Karpas-422 (cell line): ENCODE results near the gene DYNLT2. TPM values are rescaled to one million over a fixed set of nuclear protein-coding genes. Genes with fewer than 3 reads are reported as not detected.
"Not testable (repeated sequence)": the region's sequence is repeated elsewhere in the genome, so short reads cannot be mapped to it uniquely, and the experiment has no call there.

ENCODE experiments used
- DNase-seq: peaks from one replicate; pipeline ENCODE4 v3.0.0-alpha.2; 2015
- H2AFZ ChIP-seq: fragments of 200-600 bp; sonication (generic); 2 replicates; pipeline ENCODE4 v1.6.1; 2014; ENCODE audit warnings: antibody characterized with exemption, low read length, mixed read lengths
- H3K27ac ChIP-seq: fragments of 200-600 bp; sonication (generic); 2 replicates; pipeline ENCODE4 v1.5.1; 2014; ENCODE audit warnings: mild to moderate bottlenecking, low read length, moderate library complexity
- H3K27me3 ChIP-seq: fragments of 200-600 bp; sonication (generic); 2 replicates; pipeline ENCODE4 v1.6.1; 2014; ENCODE audit warnings: low read length, mixed read lengths
- H3K36me3 ChIP-seq: fragments of 200-600 bp; sonication (generic); 2 replicates; pipeline ENCODE4 v1.6.1; 2014; ENCODE audit warnings: low read length, mixed read lengths; ENCODE audit not compliant: insufficient read depth
- H3K4me1 ChIP-seq: fragments of 200-600 bp; sonication (generic); 2 replicates; pipeline ENCODE4 v1.6.1; 2014; ENCODE audit warnings: mild to moderate bottlenecking, low read length, mixed read lengths
- H3K4me2 ChIP-seq: fragments of 200-600 bp; sonication (generic); 2 replicates; pipeline ENCODE4 v1.6.1; 2014; ENCODE audit warnings: low read length, low read depth, mild to moderate bottlenecking; ENCODE audit not compliant: poor library complexity, severe bottlenecking
- H3K4me3 ChIP-seq: fragments of 200-600 bp; sonication (generic); 2 replicates; pipeline ENCODE4 v1.5.1; 2014; ENCODE audit warnings: mild to moderate bottlenecking, antibody characterized with exemption, low read length, mixed read lengths
- H3K79me2 ChIP-seq: fragments of 200-600 bp; sonication (generic); 2 replicates; pipeline ENCODE4 v1.6.1; 2014; ENCODE audit warnings: mild to moderate bottlenecking, low read length, mixed read lengths
- H3K9ac ChIP-seq: fragments of 200-600 bp; sonication (generic); 2 replicates; pipeline ENCODE4 v1.6.0; 2014; ENCODE audit warnings: low read length
- H3K9me2 ChIP-seq: fragments of 200-600 bp; sonication (generic), shearing (Covaris generic); replicated peaks from 2 replicates; pipeline ENCODE4 v1.6.0; 2014; ENCODE audit warnings: mild to moderate bottlenecking, low read length, moderate library complexity; ENCODE audit not compliant: insufficient read depth
- H3K9me3 ChIP-seq: fragments of 300-700, 200-600 bp; sonication (generic); 2 replicates; pipeline ENCODE4 v1.6.1; 2014; ENCODE audit warnings: low read length, mixed read lengths
- H4K20me1 ChIP-seq: fragments of 200-600 bp; sonication (generic); 2 replicates; pipeline ENCODE4 v1.6.1; 2014; ENCODE audit warnings: mild to moderate bottlenecking, antibody characterized with exemption, low read length, low read depth; ENCODE audit not compliant: insufficient read depth
- total RNA-seq: library from RNA; depleted of rRNA; stranded (reverse); fragments of >200 nt; shearing (Covaris generic); gene quantifications from 2 replicates; pipeline ENCODE4 v1.2.3, GENCODE V29; 2014; ENCODE audit warnings: low replicate concordance

The DYNLT2 gene
- total RNA-seq, 1 experiment from 2014 or later, result 5.8 TPM

GRCh38 chr6:169778646-169779045 lies 27.3 kb upstream of the DYNLT2 start:
- no peak overlapping the region for H3K9ac ChIP-seq
- no peaks in the 10 kb centered on the region for H3K9me2 ChIP-seq
- H3K27ac ChIP-seq, result no peak overlapping the region
- H2AFZ ChIP-seq, result no peak overlapping the region
- H3K36me3 ChIP-seq, result peaks cover 5% of the 10 kb centered on the region
- H3K4me1 ChIP-seq, result no peaks in the 10 kb centered on the region
- no peak overlapping the region for H3K4me2 ChIP-seq
- no peaks in the 10 kb centered on the region for H4K20me1 ChIP-seq
- no peak for DNase-seq
- H3K4me3 ChIP-seq, result no peak overlapping the region
- H3K27me3 ChIP-seq, result no peaks in the 10 kb centered on the region
- H3K79me2 ChIP-seq, result no peaks in the 10 kb centered on the region
- no peaks in the 10 kb centered on the region for H3K9me3 ChIP-seq

- peaks cover 5% of the 10 kb centered on the region for H3K36me3 ChIP-seq
Observed at GRCh38 chr6:169777896-169778295, 26.5 kb upstream of the DYNLT2 start.

GRCh38 chr6:169776379-169776778 lies 25.0 kb upstream of the DYNLT2 start:
- no peaks in the 10 kb centered on the region for H3K27me3 ChIP-seq
- H3K4me2 ChIP-seq, result no peak overlapping the region
- no peak overlapping the region for H2AFZ ChIP-seq
- no peaks in the 10 kb centered on the region for H4K20me1 ChIP-seq
- no peak for DNase-seq
- no peaks in the 10 kb centered on the region for H3K79me2 ChIP-seq
- no peak overlapping the region for H3K9ac ChIP-seq
- peaks cover 4% of the 10 kb centered on the region for H3K36me3 ChIP-seq
- no peaks in the 10 kb centered on the region for H3K9me2 ChIP-seq
- H3K9me3 ChIP-seq, result no peaks in the 10 kb centered on the region
- no peaks in the 10 kb centered on the region for H3K4me1 ChIP-seq
- H3K27ac ChIP-seq, result no peak overlapping the region
- H3K4me3 ChIP-seq, result no peak overlapping the region

More at GRCh38 chr6:169777896-169778295, 26.5 kb upstream of the DYNLT2 start:
- Histone ChIP-seq H3K9ac (no peak overlapping the region), H4K20me1 (no peaks in the 10 kb centered on the region), H3K4me2 (no peak overlapping the region), H3K79me2 (no peaks in the 10 kb centered on the region), H3K9me3 (no peaks in the 10 kb centered on the region), H3K4me3 (no peak overlapping the region), H3K4me1 (no peaks in the 10 kb centered on the region), H3K27ac (no peak overlapping the region), H3K9me2 (no peaks in the 10 kb centered on the region), H2AFZ (no peak overlapping the region), H3K27me3 (no peaks in the 10 kb centered on the region)
- no peak for DNase-seq

- H4K20me1 ChIP-seq, result no peaks in the 10 kb centered on the region
- no peak overlapping the region for H3K27ac ChIP-seq
- no peaks in the 10 kb centered on the region for H3K4me1 ChIP-seq
- no peak overlapping the region for H3K4me2 ChIP-seq
- no peaks in the 10 kb centered on the region for H3K79me2 ChIP-seq
- DNase-seq, result no peak
- H3K9me2 ChIP-seq, result no peaks in the 10 kb centered on the region
- no peaks in the 10 kb centered on the region for H3K9me3 ChIP-seq
- H3K9ac ChIP-seq, result no peak overlapping the region
- H2AFZ ChIP-seq, result no peak overlapping the region
- H3K36me3 ChIP-seq, result no peaks in the 10 kb centered on the region; the same call in 1 of the 2 replicates
- H3K4me3 ChIP-seq, result no peak overlapping the region
- H3K27me3 ChIP-seq, result no peaks in the 10 kb centered on the region
Observed at GRCh38 chr6:169775321-169775720, 23.9 kb upstream of the DYNLT2 start.

- Histone ChIP-seq H3K9me2 (no peaks in the 10 kb centered on the region), H3K27ac (no peak overlapping the region), H3K27me3 (no peaks in the 10 kb centered on the region), H3K9ac (no peak overlapping the region), H3K79me2 (no peaks in the 10 kb centered on the region), H3K4me2 (no peak overlapping the region), H3K36me3 (peaks cover 1% of the 10 kb centered on the region; the same call in 1 of the 2 replicates), H4K20me1 (no peaks in the 10 kb centered on the region), H3K9me3 (no peaks in the 10 kb centered on the region), H3K4me1 (no peaks in the 10 kb centered on the region), H3K4me3 (no peak overlapping the region), H2AFZ (no peak overlapping the region)
- DNase-seq, result no peak
Observed at GRCh38 chr6:169774347-169774746, 23.0 kb upstream of the DYNLT2 start.

- Histone ChIP-seq H3K36me3 (peaks cover 10% of the 10 kb centered on the region; the same call in 1 of the 2 replicates), H2AFZ (no peak overlapping the region), H3K9me3 (no peaks in the 10 kb centered on the region), H3K4me2 (no peak overlapping the region), H3K4me3 (no peak overlapping the region), H3K79me2 (no peaks in the 10 kb centered on the region), H3K9me2 (no peaks in the 10 kb centered on the region), H3K9ac (no peak overlapping the region), H3K4me1 (no peaks in the 10 kb centered on the region), H4K20me1 (no peaks in the 10 kb centered on the region), H3K27ac (no peak overlapping the region), H3K27me3 (no peaks in the 10 kb centered on the region)
- DNase-seq, result no peak
Observed at GRCh38 chr6:169766921-169767736, 15.8 kb upstream of the DYNLT2 start.

DNA sequence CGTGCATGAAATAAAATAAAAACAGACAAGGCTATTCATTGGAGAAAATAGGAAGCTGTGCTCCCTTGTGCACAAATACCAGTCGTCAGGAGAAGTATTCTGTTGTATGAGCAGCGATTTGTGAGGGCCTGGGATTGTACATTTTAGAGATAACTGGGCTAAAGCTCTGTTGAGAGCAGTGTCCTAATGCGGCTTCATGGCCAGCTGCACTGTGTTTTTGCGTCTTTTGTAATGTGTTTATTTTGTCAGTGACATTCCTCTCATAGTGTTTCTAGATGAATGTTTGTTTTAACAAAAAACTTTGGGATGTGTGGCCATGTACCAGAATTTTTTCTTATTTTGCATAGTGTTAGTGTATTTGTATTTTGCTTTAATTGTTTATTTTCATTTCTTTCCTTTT lies 14.9 kb upstream of the DYNLT2 start:
- DNase-seq, result no peak
- Histone ChIP-seq H4K20me1 (no peaks in the 10 kb centered on the region), H3K9me3 (no peaks in the 10 kb centered on the region), H3K9ac (no peak overlapping the region), H3K4me2 (no peak overlapping the region), H3K79me2 (no peaks in the 10 kb centered on the region), H2AFZ (no peak overlapping the region), H3K27ac (no peak overlapping the region), H3K27me3 (no peaks in the 10 kb centered on the region), H3K4me1 (no peaks in the 10 kb centered on the region), H3K4me3 (no peak overlapping the region), H3K36me3 (peaks cover 10% of the 10 kb centered on the region; the same call in 1 of the 2 replicates), H3K9me2 (no peaks in the 10 kb centered on the region)

DNA sequence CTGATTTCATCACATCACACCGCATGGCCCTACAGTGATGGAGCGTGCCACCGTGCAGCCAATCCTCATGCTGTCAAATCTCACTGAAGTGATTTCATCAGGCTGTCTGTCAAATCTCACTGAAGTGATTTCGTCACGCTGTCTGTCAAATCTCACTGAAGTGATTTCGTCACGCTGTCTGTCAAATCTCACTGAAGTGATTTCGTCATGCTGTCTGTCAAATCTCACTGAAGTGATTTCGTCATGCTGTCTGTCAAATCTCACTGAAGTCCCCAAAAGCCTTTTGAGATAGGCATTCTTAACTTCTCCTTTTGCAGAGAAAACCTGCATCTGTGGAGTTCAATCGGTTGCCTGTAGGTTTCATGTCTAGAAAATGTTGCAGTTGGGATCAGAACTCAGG lies 14.4 kb upstream of the DYNLT2 start:
- not testable (repeated sequence) for H3K9me3 ChIP-seq, H3K79me2 ChIP-seq, H2AFZ ChIP-seq, H3K9me2 ChIP-seq, H3K27me3 ChIP-seq, DNase-seq, H3K4me1 ChIP-seq, H3K4me2 ChIP-seq, H3K27ac ChIP-seq, H4K20me1 ChIP-seq, H3K9ac ChIP-seq, H3K4me3 ChIP-seq
- H3K36me3 ChIP-seq, result peaks cover 15% of the 10 kb centered on the region; the same call in 1 of the 2 replicates
